WTC11 (cell line): ENCODE measurements around the gene CAMTA1. TPM values are rescaled to one million over a fixed set of nuclear protein-coding genes. Genes with fewer than 3 reads are reported as not detected.

Experiments used
- ATAC-seq: fragments of 200-7000 bp; cut with Tn5 transposase; 2 replicates; pipeline ENCODE4 v1.10.0; 2021; ENCODE audit warnings: mild to moderate bottlenecking, moderate library complexity
- CTCF ChIA-PET: fragments of 300-600 bp; sonication (Branson Sonifier 250); formaldehyde crosslinking; loops from one replicate; lab custom pipeline; 2021; ENCODE audit warnings: antibody characterized with exemption; lab: Charles Lee
- POLR2A ChIA-PET: fragments of 350-600 bp; sonication (Branson Sonifier 250); formaldehyde crosslinking; loops from one replicate; lab custom pipeline; 2021; ENCODE audit warnings: antibody characterized with exemption; lab: Charles Lee
- DNase-seq: peaks from one replicate; pipeline ENCODE4 v3.0.0; 2021; ENCODE audit warnings: low spot score
- H3K27ac Mint-ChIP-seq: 2 replicates; pipeline ENCODE4 v1.8.0; 2021; ENCODE audit warnings: mixed read lengths
- H3K27me3 Mint-ChIP-seq: 2 replicates; pipeline ENCODE4 v1.8.0; 2021; ENCODE audit warnings: low read depth, mild to moderate bottlenecking, moderate library complexity, mixed read lengths
- H3K36me3 Mint-ChIP-seq: 2 replicates; pipeline ENCODE4 v1.8.0; 2021; ENCODE audit warnings: mixed read lengths
- H3K4me1 Mint-ChIP-seq: 2 replicates; pipeline ENCODE4 v1.8.0; 2022; ENCODE audit warnings: mixed read lengths
- H3K4me3 Mint-ChIP-seq: 2 replicates; pipeline ENCODE4 v1.8.0; 2021; ENCODE audit warnings: mild to moderate bottlenecking, moderate library complexity, mixed read lengths
- H3K9me3 Mint-ChIP-seq: 2 replicates; pipeline ENCODE4 v1.8.0; 2021; ENCODE audit warnings: mixed read lengths
- AR ChIP-seq: fragments of 250-450 bp; sonication (Bioruptor Pico); IDR thresholded peaks from 2 replicates; pipeline ENCODE4 v1.9.0; 2021; ENCODE audit warnings: mild to moderate bottlenecking
- ATF1 ChIP-seq: sonication (generic); formaldehyde crosslinking; IDR thresholded peaks from 2 replicates; pipeline ENCODE4 v1.8.1; 2023; ENCODE audit warnings: mild to moderate bottlenecking, moderate library complexity, missing genetic modification reagents
- ATF2 ChIP-seq: sonication (generic); formaldehyde crosslinking; IDR thresholded peaks from 2 replicates; pipeline ENCODE4 v1.8.1; 2022; ENCODE audit warnings: low read depth, missing genetic modification reagents, borderline replicate concordance
- CBFB ChIP-seq: sonication (generic); formaldehyde crosslinking; IDR thresholded peaks from 2 replicates; pipeline ENCODE4 v1.8.1; 2022; ENCODE audit warnings: mild to moderate bottlenecking, low read depth, missing genetic modification reagents
- E2F4 ChIP-seq: sonication (generic); formaldehyde crosslinking; IDR thresholded peaks from 2 replicates; pipeline ENCODE4 v1.8.1; 2022; ENCODE audit warnings: low read depth, mild to moderate bottlenecking, moderate library complexity, missing genetic modification reagents, borderline replicate concordance
- EMX1 ChIP-seq: fragments of 250-450 bp; sonication (Bioruptor Pico); IDR thresholded peaks from 2 replicates; pipeline ENCODE4 v1.8.0; 2021; ENCODE audit warnings: mild to moderate bottlenecking
- FOXJ3 ChIP-seq: sonication (generic); formaldehyde crosslinking; IDR thresholded peaks from 2 replicates; pipeline ENCODE4 v1.9.0; 2021; ENCODE audit warnings: missing genetic modification reagents, mild to moderate bottlenecking, borderline replicate concordance
- GRHL2 ChIP-seq: fragments of 250-450 bp; sonication (Bioruptor Pico); IDR thresholded peaks from 2 replicates; pipeline ENCODE4 v1.8.0; 2022; ENCODE audit warnings: mild to moderate bottlenecking, moderate library complexity; ENCODE audit not compliant: insufficient replicate concordance, severe bottlenecking
- HMGXB4 ChIP-seq: sonication (generic); formaldehyde crosslinking; IDR thresholded peaks from 2 replicates; pipeline ENCODE4 v1.8.1; 2023; ENCODE audit warnings: mild to moderate bottlenecking, moderate library complexity, missing genetic modification reagents
- IRF2 ChIP-seq: sonication (generic); formaldehyde crosslinking; IDR thresholded peaks from 2 replicates; pipeline ENCODE4 v1.8.0; 2022; ENCODE audit warnings: low read depth, missing genetic modification reagents, borderline replicate concordance
- NFYB ChIP-seq: sonication (generic); formaldehyde crosslinking; conservative IDR thresholded peaks from 2 replicates; pipeline ENCODE4 v1.8.0; 2022; ENCODE audit warnings: low read depth, missing genetic modification reagents
- NR1H2 ChIP-seq: sonication (generic); formaldehyde crosslinking; IDR thresholded peaks from 2 replicates; pipeline ENCODE4 v1.9.0; 2021; ENCODE audit warnings: mild to moderate bottlenecking, moderate library complexity, missing genetic modification reagents
- PRDM15 ChIP-seq: sonication (generic); formaldehyde crosslinking; IDR thresholded peaks from 2 replicates; pipeline ENCODE4 v1.8.0; 2022; ENCODE audit warnings: missing genetic modification reagents
- SP1 ChIP-seq: sonication (generic); formaldehyde crosslinking; conservative IDR thresholded peaks from 2 replicates; pipeline ENCODE4 v1.8.1; 2022; ENCODE audit warnings: missing genetic modification reagents
- USF1 ChIP-seq: sonication (generic); formaldehyde crosslinking; IDR thresholded peaks from 2 replicates; pipeline ENCODE4 v1.8.0; 2022; ENCODE audit warnings: mild to moderate bottlenecking, missing genetic modification reagents
- ZNF219 ChIP-seq: sonication (generic); formaldehyde crosslinking; IDR thresholded peaks from 2 replicates; pipeline ENCODE4 v1.8.0; 2023; ENCODE audit warnings: missing genetic modification reagents, mild to moderate bottlenecking, borderline replicate concordance
- ZNF532 ChIP-seq: fragments of 250-450 bp; sonication (Bioruptor Pico); IDR thresholded peaks from 2 replicates; pipeline ENCODE4 v1.9.0; 2021; ENCODE audit warnings: mild to moderate bottlenecking, borderline replicate concordance
- total RNA-seq: library from RNA; stranded (reverse); gene quantifications from 3 replicates; pipeline ENCODE4 v1.2.3, GENCODE V29; 2021

CAMTA1 gene
- total RNA-seq, 1 experiment from 2014 or later: 86.4 TPM

- ChIA-PET CTCF (interaction anchor here (0.7 to 1.4 kb wide), 2 partner anchors 240 to 405 kb away, joined by 3 read pairs; no protein-coding TSS in a partner anchor), POLR2A (no interaction called here)
- no peaks in the 10 kb centered on the region for H3K36me3 Mint-ChIP-seq
- peak overlapping the region; percentile 91 for H3K27ac Mint-ChIP-seq
- ATAC-seq (no peak), DNase-seq (no peak)
- no peak overlapping the region for H3K4me3 Mint-ChIP-seq
- H3K4me1 Mint-ChIP-seq: peaks cover 32% of the 10 kb centered on the region
- no peaks in the 10 kb centered on the region for H3K9me3 Mint-ChIP-seq
- no peak for TF ChIP-seq NFYB (CRISPR knock-in tag)
- TF ChIP-seq EMX1 (CRISPR knock-in tag): no peak
- no peak for TF ChIP-seq IRF2
- TF ChIP-seq SP1 (CRISPR knock-in tag): no peak
- no peak for TF ChIP-seq CBFB
- TF ChIP-seq ATF2 (CRISPR knock-in tag): no peak
- TF ChIP-seq NR1H2 (CRISPR knock-in tag): no peak
- TF ChIP-seq GRHL2 (CRISPR knock-in tag): no peak
- no peak for TF ChIP-seq E2F4 (CRISPR knock-in tag)
- TF ChIP-seq PRDM15: no peak
- H3K27me3 Mint-ChIP-seq: no peaks in the 10 kb centered on the region
These were observed 17.2 kb downstream of the CAMTA1 start for GRCh38 chr1:6802454-6802853.

GRCh38 chr1:6802893-6803292 is 17.6 kb downstream of the CAMTA1 start:
- Mint-ChIP-seq H3K27ac (peak overlapping the region; percentile 57), H3K4me1 (peaks cover 32% of the 10 kb centered on the region), H3K27me3 (no peaks in the 10 kb centered on the region), H3K36me3 (no peaks in the 10 kb centered on the region), H3K4me3 (no peak overlapping the region), H3K9me3 (no peaks in the 10 kb centered on the region)
- ChIA-PET POLR2A (no interaction called here), CTCF (interaction anchor here (1.4 kb wide), 1 partner anchor 240 kb away, joined by 3 read pairs; no protein-coding TSS in a partner anchor)
- DNase-seq: no peak
- no peak for ATAC-seq
- TF ChIP-seq ZNF219 (CRISPR knock-in tag): no peak
- TF ChIP-seq ATF1 (CRISPR knock-in tag): no peak
- TF ChIP-seq FOXJ3 (CRISPR knock-in tag): no peak
- no peak for TF ChIP-seq USF1 (CRISPR knock-in tag)
- TF ChIP-seq ATF2 (CRISPR knock-in tag): no peak
- TF ChIP-seq ZNF532 (CRISPR knock-in tag): no peak
- no peak for TF ChIP-seq HMGXB4 (CRISPR knock-in tag)
- no peak for TF ChIP-seq AR (CRISPR knock-in tag)
